Cerebellar nuclear complex (tissue), 1 donor: ENCODE measurements around the gene DSTYK.

Source experiments
- DNase-seq, 2 experiments: peaks; one replicate each; lab custom pipeline; 2025; lab: John Stamatoyannopoulos, UW

DSTYK gene

GRCh38 chr1:205211169-205211838 lies at the start of gene DSTYK:
Gene DSTYK, minus strand, starts transcription at chr1:205211702. Its CDS starts 167 bp downstream, at chr1:205211535.
- peak; percentile 79 to 92 for DNase-seq

- DNase-seq: no peak
These were observed 48.5 kb upstream of the DSTYK start for GRCh38 chr1:205259998-205260397.

GRCh38 chr1:205259324-205259832 lies 47.9 kb upstream of the DSTYK start:
- no peak for DNase-seq

GRCh38 chr1:205258719-205259118 lies 47.2 kb upstream of the DSTYK start:
- DNase-seq: no peak

GRCh38 chr1:205258261-205258691 lies 46.8 kb upstream of the DSTYK start:
- no peak for DNase-seq

- DNase-seq: no peak
These were observed 46.2 kb upstream of the DSTYK start for GRCh38 chr1:205257735-205258134.

- DNase-seq: no peak
These were observed 45.6 kb upstream of the DSTYK start for GRCh38 chr1:205256951-205257625.

GRCh38 chr1:205255941-205256780 lies 44.7 kb upstream of the DSTYK start:
- DNase-seq: peak; percentile 91 to 97

- DNase-seq: no peak
These were observed 40.1 kb upstream of the DSTYK start for GRCh38 chr1:205251576-205251975.

- DNase-seq: no peak
These were observed 39.2 kb upstream of the DSTYK start for GRCh38 chr1:205250699-205251098.

- DNase-seq: no peak
These were observed 38.1 kb upstream of the DSTYK start for GRCh38 chr1:205249651-205250050.

GRCh38 chr1:205248793-205249601 lies 37.5 kb upstream of the DSTYK start:
- no peak for DNase-seq

- no peak for DNase-seq
These were observed 35.8 kb upstream of the DSTYK start for GRCh38 chr1:205247130-205247921.

- DNase-seq: no peak
These were observed 35.0 kb upstream of the DSTYK start for GRCh38 chr1:205246351-205247119.

GRCh38 chr1:205245096-205245495 lies 33.6 kb upstream of the DSTYK start:
- no peak for DNase-seq

GRCh38 chr1:205244384-205244783 lies 32.9 kb upstream of the DSTYK start:
- DNase-seq: no peak

- DNase-seq: no peak
These were observed 32.1 kb upstream of the DSTYK start for GRCh38 chr1:205243350-205244191.

- DNase-seq: no peak
These were observed 30.0 kb upstream of the DSTYK start for GRCh38 chr1:205241366-205242030.
